ENCODE measurements around the gene ZCCHC12. TPM values are rescaled to one million over a fixed set of nuclear protein-coding genes. Genes with fewer than 3 reads are reported as not detected.

The ZCCHC12 gene
- total and polyA plus RNA-seq, 9 of the 15 experiments (the other 6 are each of a cell fraction or from before 2014, with no cell fraction given): 0.07 to 0.15 TPM; not detected in 7

GRCh38 chrX:118847676-118848075 is 24.1 kb downstream of the ZCCHC12 start (continued):
- no peak for TF ChIP-seq ZBTB33 (CRISPR knock-in tag; IDR thresholded peaks at IDR 0.05)
- TF ChIP-seq NCOA1 (IDR thresholded peaks at IDR 0.05; ENCODE audit: low read depth): no peak
- TF ChIP-seq SP1 (CRISPR knock-in tag; IDR thresholded peaks at IDR 0.05): no peak
- no peak for TF ChIP-seq HBP1 (CRISPR knock-in tag; IDR thresholded peaks at IDR 0.05)

- Histone ChIP-seq H3K36me3 (ENCODE audit: control insufficient read depth, insufficient read depth, low read length) (no peaks in the 10 kb centered on the region), H3K27ac (ENCODE audit: extremely low read depth, low read depth, low read length) (no peak overlapping the region), H3K4me2 (ENCODE audit: insufficient read depth, low read length) (no peak overlapping the region), H3K27me3 (ENCODE audit: control insufficient read depth in 2 of 2, insufficient read depth in 2 of 2, low read length in 2 of 2) (peaks cover 0 to 6% of the 10 kb centered on the region in 2 experiments; a peak in 1 of 5 replicates), H2AFZ (ENCODE audit: low read depth, low read length) (no peak overlapping the region), H3K4me1 (replicated peaks in 1 of 2; ENCODE audit: control insufficient read depth in 2 of 2, insufficient read depth in 2 of 2, low read length in 2 of 2) (no peaks in the 10 kb centered on the region), H3K9me3 (replicated peaks; ENCODE audit: control insufficient read depth, insufficient read depth, low read depth, low read length) (no peaks in the 10 kb centered on the region), H4K20me1 (replicated peaks; ENCODE audit: control insufficient read depth, insufficient read depth, low read length) (no peaks in the 10 kb centered on the region), H3K79me2 (ENCODE audit: control insufficient read depth, insufficient read depth, low read length) (no peaks in the 10 kb centered on the region), H3K9me1 (ENCODE audit: control insufficient read depth, insufficient read depth, low read length) (no peaks in the 10 kb centered on the region), H3K4me3 (no peak overlapping the region), H3K9ac (ENCODE audit: insufficient read depth in 1 of 2, low read depth in 2 of 2, low read length in 2 of 2) (no peak overlapping the region)
- BruUV-seq (replicated peaks): no TSS peak
- 0% methylated on average over 3 of the region's 3 CpGs for WGBS (ENCODE audit: insufficient coverage, low coverage, missing lambda C conversion rate)
- CTCF ChIA-PET (ENCODE audit: low intra/inter-chr PET ratio): no interaction called here
- FAIRE-seq (no peak), DNase-seq (ENCODE audit: extremely low read depth in 1 of 4, low spot score in 3 of 4) (no peak), ATAC-seq (no peak)
- POLR2A ChIA-PET: interaction anchor here (0.8 kb wide), 1 partner anchor 35 kb away, joined by 3 read pairs; no protein-coding TSS in a partner anchor
- in situ Hi-C loops (cut with MboI): no loop called here
- TF ChIP-seq ZFP36 (IDR thresholded peaks at IDR 0.05; ENCODE audit: low read depth, low read length, partially characterized antibody) (no peak), RNF2 (IDR thresholded peaks at IDR 0.05) (no peak), ZFX (CRISPR knock-in tag; IDR thresholded peaks at IDR 0.05) (no peak), ZBTB11 (CRISPR knock-in tag; IDR thresholded peaks at IDR 0.05) (no peak), U2AF2 (optimal IDR thresholded peaks at IDR 0.05; ENCODE audit: low read depth, low read length) (no peak), ZBTB2 (IDR thresholded peaks at IDR 0.05) (no peak), SIN3B (IDR thresholded peaks at IDR 0.05; ENCODE audit: low read depth) (no peak)
- intact Hi-C loops (cut with micrococcal nuclease): no loop called here
Measured at GRCh38 chrX:118853596-118853995, 30.0 kb downstream of the ZCCHC12 start.
